Thymus (tissue), 14 donors: ENCODE data around the gene TLR4. TPM values are rescaled to one million over a fixed set of nuclear protein-coding genes. Genes with fewer than 3 reads are reported as not detected.
A peak's percentile ranks its signal among the peaks of the same experiment; 100 is the strongest.

Source experiments
- DNase-seq, 9 donors: peaks; one replicate each; pipeline ENCODE4 v3.0.0-alpha.2; 2013; ENCODE audit warnings: low spot score in 9 of 9, low read depth in 6 of 9, missing footprints in 1 of 9
- H3K27ac ChIP-seq, 2 donors: one replicate each; pipeline ENCODE4 v1.5.1; 2013; ENCODE audit warnings: control low read depth in 1 of 2, low read depth in 1 of 2, low read length in 1 of 2, mild to moderate bottlenecking in 1 of 2, moderate library complexity in 1 of 2
- H3K27me3 ChIP-seq, 2 donors: one replicate each; pipeline ENCODE4 v1.5.1; 2013; ENCODE audit warnings: low read length in 1 of 2; ENCODE audit not compliant: control insufficient read depth in 2 of 2, insufficient read depth in 1 of 2
- H3K36me3 ChIP-seq, 2 donors: one replicate each; pipeline ENCODE4 v1.5.1; 2013; ENCODE audit warnings: low read length in 1 of 2, mild to moderate bottlenecking in 1 of 2, moderate library complexity in 1 of 2; ENCODE audit not compliant: control insufficient read depth in 2 of 2, insufficient read depth in 2 of 2
- H3K4me1 ChIP-seq, 2 donors: one replicate each; pipeline ENCODE4 v1.5.1; 2013; ENCODE audit warnings: low read length in 2 of 2; ENCODE audit not compliant: control insufficient read depth in 2 of 2, insufficient read depth in 2 of 2
- H3K4me3 ChIP-seq, 2 donors: one replicate each; pipeline ENCODE4 v1.5.1; 2013; ENCODE audit warnings: low read length in 2 of 2, control low read depth in 1 of 2, mild to moderate bottlenecking in 1 of 2
- H3K9me3 ChIP-seq, 2 donors: one replicate each; pipeline ENCODE4 v1.5.1; 2013; ENCODE audit warnings: low read length in 1 of 2, mild to moderate bottlenecking in 1 of 2; ENCODE audit not compliant: control insufficient read depth in 2 of 2, insufficient read depth in 1 of 2
- WGBS: extraction: QIAGEN DNeasy Blood & Tissue Kit; methylation state at CpG from one replicate; pipeline ENCODE4 v1.1.7; 2013; 5-methylcytosine and 5-hydroxymethylcytosine counted together
- long read RNA-seq, 10 donors: transcript quantifications; one replicate each; lab custom pipeline, GENCODE V29; 2026
- polyA plus RNA-seq: library from polyadenylated mRNA; stranded (reverse); fragments of 200-250 nt; gene quantifications from one replicate; pipeline ENCODE4 v1.2.3, GENCODE V29; 2013
- total RNA-seq: library from RNA; stranded (reverse); fragments of 120-200 nt; gene quantifications from one replicate; pipeline ENCODE4 v1.2.4, GENCODE V29; 2013
- donor health status: healthy.

Gene TLR4
- 8.5 TPM for total RNA-seq
- 4.7 TPM for polyA plus RNA-seq
- long read RNA-seq, donor 1, result 0 reads
- long read RNA-seq, donor 2, result 0 reads
- long read RNA-seq, donor 3, full-length matches to known transcripts, result 1 of 1 reads
- long read RNA-seq, donor 3, partial matches to known transcripts, result 0 of 1 reads
- long read RNA-seq, donor 3, other reads (novel, unspliced or antisense), result 0 of 1 reads
- long read RNA-seq, donor 4, full-length matches to known transcripts, result 2 of 2 reads
- long read RNA-seq, donor 4, partial matches to known transcripts, result 0 of 2 reads
- long read RNA-seq, donor 4, other reads (novel, unspliced or antisense), result 0 of 2 reads
- long read RNA-seq, donor 5, full-length matches to known transcripts, result 2 of 2 reads
- long read RNA-seq, donor 5, partial matches to known transcripts, result 0 of 2 reads
- long read RNA-seq, donor 5, other reads (novel, unspliced or antisense), result 0 of 2 reads
- long read RNA-seq, donor 6, full-length matches to known transcripts, result 3 of 3 reads
- long read RNA-seq, donor 6, partial matches to known transcripts, result 0 of 3 reads
- long read RNA-seq, donor 6, other reads (novel, unspliced or antisense), result 0 of 3 reads
- long read RNA-seq, donor 7, full-length matches to known transcripts, result 1 of 1 reads
- long read RNA-seq, donor 7, partial matches to known transcripts, result 0 of 1 reads
- long read RNA-seq, donor 7, other reads (novel, unspliced or antisense), result 0 of 1 reads
- long read RNA-seq, donor 8, result 0 reads
- long read RNA-seq, donor 9, full-length matches to known transcripts, result 1 of 1 reads
- long read RNA-seq, donor 9, partial matches to known transcripts, result 0 of 1 reads
- long read RNA-seq, donor 9, other reads (novel, unspliced or antisense), result 0 of 1 reads
- long read RNA-seq, donor 10, full-length matches to known transcripts, result 4 of 4 reads
- long read RNA-seq, donor 10, partial matches to known transcripts, result 0 of 4 reads
- long read RNA-seq, donor 10, other reads (novel, unspliced or antisense), result 0 of 4 reads

DNA sequence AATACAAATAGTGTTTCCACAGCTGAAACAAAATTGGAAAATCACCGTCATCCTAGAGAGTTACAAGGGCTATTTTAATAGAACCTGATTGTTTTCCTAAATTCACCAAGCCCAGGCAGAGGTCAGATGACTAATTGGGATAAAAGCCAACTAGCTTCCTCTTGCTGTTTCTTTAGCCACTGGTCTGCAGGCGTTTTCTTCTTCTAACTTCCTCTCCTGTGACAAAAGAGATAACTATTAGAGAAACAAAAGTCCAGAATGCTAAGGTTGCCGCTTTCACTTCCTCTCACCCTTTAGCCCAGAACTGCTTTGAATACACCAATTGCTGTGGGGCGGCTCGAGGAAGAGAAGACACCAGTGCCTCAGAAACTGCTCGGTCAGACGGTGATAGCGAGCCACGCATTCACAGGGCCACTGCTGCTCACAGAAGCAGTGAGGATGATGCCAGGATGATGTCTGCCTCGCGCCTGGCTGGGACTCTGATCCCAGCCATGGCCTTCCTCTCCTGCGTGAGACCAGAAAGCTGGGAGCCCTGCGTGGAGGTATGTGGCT, at the start of gene TLR4:
TSS of gene TLR4 (plus strand) at position 380 of the 552 bp plus-strand sequence. CDS start at position 450, 70 bp downstream.
- peak in 3 of 9 donors; percentile 4 to 27 (median 6) for DNase-seq
- Histone ChIP-seq H3K27ac (peak within 1 kb of the TSS in 1 of 2 donors; percentile 43), H3K27me3 (no peaks in the 10 kb centered on the region), H3K4me3 (no peak within 1 kb of the TSS), H3K9me3 (no peaks in the 10 kb centered on the region), H3K4me1 (no peaks in the 10 kb centered on the region), H3K36me3 (no peaks in the 10 kb centered on the region)
- WGBS, result 13% methylated on average over 13 of the region's 13 CpGs

DNA sequence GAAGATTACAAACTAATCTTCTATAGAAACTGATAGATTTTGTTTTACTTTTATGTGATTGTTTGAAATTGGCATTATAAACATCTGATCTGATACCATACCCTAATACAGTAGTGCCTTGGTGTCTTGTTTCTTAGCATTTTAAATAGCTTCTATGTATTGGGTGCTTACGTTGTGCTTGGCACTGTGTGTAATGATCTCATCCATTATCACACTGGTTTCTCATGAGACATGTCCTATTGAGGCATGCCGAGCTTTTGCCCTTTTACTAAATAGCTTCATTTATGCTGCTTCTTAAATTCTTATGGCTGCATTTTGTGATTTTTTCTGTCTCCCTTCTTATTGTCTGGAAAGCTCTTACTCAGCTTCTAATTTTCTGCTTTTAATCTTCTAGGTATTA, 48.2 kb upstream of the TLR4 start:
- DNase-seq, result no peak
- no peaks in the 10 kb centered on the region for H3K36me3 ChIP-seq
- H3K27ac ChIP-seq, result no peak overlapping the region
- no peak overlapping the region for H3K4me3 ChIP-seq
- H3K27me3 ChIP-seq, result no peaks in the 10 kb centered on the region
- no peaks in the 10 kb centered on the region for H3K9me3 ChIP-seq
- no peaks in the 10 kb centered on the region for H3K4me1 ChIP-seq
- WGBS, result 67% methylated on average over 2 of the region's 2 CpGs

DNA sequence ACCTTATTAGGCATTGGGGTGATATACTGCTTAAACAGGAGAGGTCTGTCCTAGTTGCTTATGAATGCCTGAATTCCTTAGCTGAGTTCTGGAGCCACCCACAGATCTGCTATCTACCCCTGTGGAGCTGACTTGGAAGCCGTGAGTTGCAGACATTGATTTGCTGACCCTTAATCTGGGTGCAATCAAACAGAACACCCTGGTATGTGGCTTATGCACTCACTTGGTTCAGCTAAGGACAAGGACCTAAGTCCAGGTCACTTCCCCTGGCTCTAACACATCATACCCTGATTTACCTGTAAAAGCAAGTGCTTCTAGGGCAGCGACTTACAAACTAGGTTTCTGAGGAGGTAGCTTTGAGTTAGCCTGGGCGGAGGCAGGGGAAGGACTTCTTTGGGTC, 41.6 kb upstream of the TLR4 start:
- H3K27me3 ChIP-seq, result no peaks in the 10 kb centered on the region
- WGBS, result 86% methylated on average over 3 of the region's 3 CpGs
- no peak for DNase-seq

DNA sequence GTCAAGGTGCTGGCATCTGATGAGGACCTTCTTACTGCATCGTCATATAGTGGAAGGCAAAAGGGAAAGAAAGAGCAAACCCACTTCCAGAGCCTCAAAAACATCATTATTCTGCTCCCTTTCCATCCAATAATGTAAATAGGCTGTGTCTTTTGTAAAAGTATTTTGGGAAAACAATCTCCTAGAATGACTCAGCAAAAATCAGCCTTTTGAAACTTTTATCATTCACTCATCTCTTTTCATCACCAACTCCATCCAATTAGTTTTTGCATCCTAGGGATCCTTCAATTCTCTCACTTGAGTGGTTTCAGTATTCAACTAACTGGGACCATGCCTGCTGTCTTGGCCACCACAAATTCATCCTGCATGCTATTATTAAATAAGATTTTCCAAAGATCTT, 39.8 kb upstream of the TLR4 start:
- Histone ChIP-seq H3K27me3 (no peaks in the 10 kb centered on the region), H3K36me3 (no peaks in the 10 kb centered on the region), H3K4me1 (no peaks in the 10 kb centered on the region), H3K9me3 (no peaks in the 10 kb centered on the region), H3K27ac (no peak overlapping the region), H3K4me3 (no peak overlapping the region)
- WGBS, result 84% methylated on average over 1 of the region's 1 CpG
- DNase-seq, result no peak

More for the DNA sequence above, 41.6 kb upstream of the TLR4 start:
- H3K4me3 ChIP-seq, result no peak overlapping the region
- no peaks in the 10 kb centered on the region for H3K36me3 ChIP-seq
- H3K4me1 ChIP-seq, result no peaks in the 10 kb centered on the region
- H3K9me3 ChIP-seq, result no peaks in the 10 kb centered on the region
- no peak overlapping the region for H3K27ac ChIP-seq

DNA sequence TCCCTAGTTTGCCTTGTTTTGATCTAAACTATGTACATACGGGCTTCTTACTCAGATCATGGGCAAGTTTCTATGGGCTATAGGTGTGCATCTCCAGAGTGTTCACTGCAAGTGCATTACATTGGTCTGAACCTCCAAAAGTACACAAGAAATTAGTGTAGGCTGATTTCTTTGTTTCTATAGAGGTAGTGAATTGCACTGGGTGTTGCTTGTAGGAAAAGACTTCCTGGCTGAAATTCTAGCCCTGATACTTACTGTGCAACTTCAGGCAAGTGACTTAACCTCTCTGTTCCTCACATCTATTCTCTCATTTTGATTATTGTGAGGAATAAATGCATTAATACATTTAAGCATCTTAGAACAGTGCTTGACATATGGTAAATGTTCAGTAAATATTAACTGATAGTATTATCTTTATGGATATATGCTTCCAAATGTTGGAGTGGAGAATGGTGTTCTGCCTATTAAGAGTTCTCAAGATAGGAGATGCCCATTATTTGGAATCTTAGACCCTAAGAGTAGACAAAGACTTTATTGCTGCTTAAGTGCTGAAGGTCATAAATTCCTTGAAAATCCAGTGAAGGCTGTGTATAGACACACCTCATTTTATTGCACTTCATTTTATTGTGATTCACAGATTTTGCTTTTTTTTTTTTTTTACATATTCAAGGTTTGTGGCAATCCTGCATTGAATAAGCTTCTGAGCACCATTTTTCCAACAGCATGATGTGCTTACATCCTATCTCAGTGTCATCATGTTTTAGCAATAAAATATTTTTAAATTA, 38.4 kb upstream of the TLR4 start:
- no peaks in the 10 kb centered on the region for H3K36me3 ChIP-seq
- no peak for DNase-seq
- H3K27me3 ChIP-seq, result no peaks in the 10 kb centered on the region
- 95% methylated on average over 1 of the region's 1 CpG for WGBS
- H3K4me1 ChIP-seq, result no peaks in the 10 kb centered on the region
- no peak overlapping the region for H3K4me3 ChIP-seq
- no peaks in the 10 kb centered on the region for H3K9me3 ChIP-seq
- H3K27ac ChIP-seq, result no peak overlapping the region

DNA sequence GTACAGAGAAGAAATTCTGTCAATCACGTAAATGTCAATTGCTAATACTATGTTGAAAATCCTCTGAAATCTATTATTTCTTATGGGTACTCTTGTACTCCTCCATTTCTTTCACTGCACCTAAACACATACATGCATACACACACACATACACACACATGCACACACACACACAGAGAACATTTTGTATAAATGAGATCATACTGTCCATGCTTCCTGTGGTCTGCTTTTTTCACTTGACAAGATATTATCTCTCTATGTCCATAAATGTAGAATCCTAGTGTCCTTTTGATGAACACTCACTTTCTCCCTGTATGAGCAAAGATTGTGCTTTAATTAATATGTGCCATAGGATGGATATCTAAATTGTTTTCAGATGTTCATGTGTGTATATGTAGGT, 32.7 kb upstream of the TLR4 start:
- H3K27ac ChIP-seq, result no peak overlapping the region
- no peak for DNase-seq
- no peaks in the 10 kb centered on the region for H3K9me3 ChIP-seq
- 97% methylated on average over 1 of the region's 1 CpG for WGBS
- H3K4me1 ChIP-seq, result no peaks in the 10 kb centered on the region
- H3K36me3 ChIP-seq, result no peaks in the 10 kb centered on the region
- no peak overlapping the region for H3K4me3 ChIP-seq
- no peaks in the 10 kb centered on the region for H3K27me3 ChIP-seq

DNA sequence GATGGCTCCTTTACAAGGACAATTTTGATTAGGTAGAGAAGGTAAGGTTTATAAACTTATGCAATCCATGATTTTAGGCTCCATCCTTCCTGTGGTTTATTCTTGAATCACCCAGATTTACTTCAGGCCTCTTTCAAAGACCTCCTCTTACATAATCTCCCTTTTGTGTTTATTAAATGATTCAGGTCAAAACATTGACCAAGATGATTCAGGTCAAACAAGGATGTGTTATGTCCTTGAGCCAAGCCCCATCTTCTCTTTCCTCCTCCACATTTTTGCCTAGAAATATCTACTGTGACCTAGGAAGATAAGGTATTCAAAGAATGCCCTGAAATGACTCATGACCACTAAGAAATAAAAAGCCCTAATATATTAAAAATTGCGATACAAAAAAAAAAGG, 31.8 kb upstream of the TLR4 start:
- 96% methylated on average over 1 of the region's 1 CpG for WGBS
- no peaks in the 10 kb centered on the region for H3K4me1 ChIP-seq
- H3K4me3 ChIP-seq, result no peak overlapping the region
- no peak for DNase-seq
- H3K36me3 ChIP-seq, result no peaks in the 10 kb centered on the region
- no peaks in the 10 kb centered on the region for H3K27me3 ChIP-seq
- no peaks in the 10 kb centered on the region for H3K9me3 ChIP-seq
- no peak overlapping the region for H3K27ac ChIP-seq

DNA sequence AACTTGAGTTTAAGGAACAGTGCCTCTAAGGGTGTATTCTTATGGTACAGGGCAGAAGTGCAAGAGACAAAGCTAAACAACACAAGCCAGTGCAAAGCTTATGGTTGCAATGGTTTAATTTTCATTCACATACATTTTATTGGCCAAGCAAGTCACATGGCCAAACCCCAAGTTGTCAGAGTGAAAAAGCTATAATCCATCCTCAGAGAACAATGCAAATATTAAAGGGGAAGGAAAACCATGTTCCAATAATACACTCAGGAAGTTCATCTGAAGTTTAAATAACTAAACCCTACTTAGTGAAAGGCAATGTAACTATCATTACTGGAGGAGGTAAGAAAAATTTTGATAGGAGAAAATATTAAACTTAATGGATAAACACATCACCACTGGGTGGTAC, 26.6 kb upstream of the TLR4 start:
- H3K27ac ChIP-seq, result no peak overlapping the region
- H3K4me3 ChIP-seq, result no peak overlapping the region
- no peaks in the 10 kb centered on the region for H3K4me1 ChIP-seq
- no peaks in the 10 kb centered on the region for H3K9me3 ChIP-seq
- no peaks in the 10 kb centered on the region for H3K27me3 ChIP-seq
- H3K36me3 ChIP-seq, result no peaks in the 10 kb centered on the region
- no peak for DNase-seq
